Gastroesophageal sphincter (tissue), 3 donors: Measurements from ENCODE around the gene GRK4.

Experiments
- EP300 ChIP-seq: sonication (generic); formaldehyde crosslinking; IDR thresholded peaks from one replicate; pipeline ENCODE4 v1.6.1; 2017; ENCODE audit warnings: antibody characterized with exemption, mild to moderate bottlenecking
- POLR2A ChIP-seq, 2 donors: fragments of 450-650 bp; IDR thresholded peaks; one replicate each; pipeline ENCODE4 v1.6.1; 2017; ENCODE audit warnings: antibody characterized with exemption in 2 of 2, mild to moderate bottlenecking in 2 of 2, moderate library complexity in 1 of 2
- POLR2AphosphoS5 ChIP-seq: sonication (generic); formaldehyde crosslinking; IDR thresholded peaks from one replicate; pipeline ENCODE4 v1.6.1; 2017; ENCODE audit warnings: antibody characterized with exemption
- TF ChIP-seq, protein P1 (sequence below), 4 experiments: fragments of 200-600 bp in 2 of 4; fragments of 450-650 bp in 2 of 4; sonication (generic) in 1 of 4; IDR thresholded peaks; one replicate each; pipeline ENCODE4 v1.5.1; 2017 to 2019; ENCODE audit warnings: antibody characterized with exemption in 4 of 4, mild to moderate bottlenecking in 2 of 4, moderate library complexity in 2 of 4

DNA sequence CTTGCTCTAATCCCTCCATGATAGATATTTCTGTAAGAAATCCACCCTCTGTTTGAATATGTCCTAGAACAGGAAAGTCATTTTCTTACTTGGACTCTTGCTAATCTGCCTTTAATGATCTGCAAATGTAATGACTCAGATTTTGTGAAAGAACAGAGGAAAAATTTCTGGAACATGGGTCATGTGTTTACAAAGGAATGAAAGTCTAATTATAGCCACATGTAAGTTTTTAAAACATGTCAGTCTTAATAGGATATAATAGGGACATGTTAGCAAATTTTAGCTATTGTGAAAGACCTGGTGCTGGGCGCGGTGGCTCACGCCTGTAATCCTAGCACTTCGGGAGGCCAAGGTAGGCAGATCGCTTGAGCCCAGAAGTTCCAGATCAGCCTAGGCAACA is 47.6 kb downstream of the GRK4 start:
- TF ChIP-seq POLR2A (IDR thresholded peaks at IDR 0.05) (no peak), POLR2AphosphoS5 (peak; percentile 55), EP300 (no peak)
- TF ChIP-seq, protein P1, sequence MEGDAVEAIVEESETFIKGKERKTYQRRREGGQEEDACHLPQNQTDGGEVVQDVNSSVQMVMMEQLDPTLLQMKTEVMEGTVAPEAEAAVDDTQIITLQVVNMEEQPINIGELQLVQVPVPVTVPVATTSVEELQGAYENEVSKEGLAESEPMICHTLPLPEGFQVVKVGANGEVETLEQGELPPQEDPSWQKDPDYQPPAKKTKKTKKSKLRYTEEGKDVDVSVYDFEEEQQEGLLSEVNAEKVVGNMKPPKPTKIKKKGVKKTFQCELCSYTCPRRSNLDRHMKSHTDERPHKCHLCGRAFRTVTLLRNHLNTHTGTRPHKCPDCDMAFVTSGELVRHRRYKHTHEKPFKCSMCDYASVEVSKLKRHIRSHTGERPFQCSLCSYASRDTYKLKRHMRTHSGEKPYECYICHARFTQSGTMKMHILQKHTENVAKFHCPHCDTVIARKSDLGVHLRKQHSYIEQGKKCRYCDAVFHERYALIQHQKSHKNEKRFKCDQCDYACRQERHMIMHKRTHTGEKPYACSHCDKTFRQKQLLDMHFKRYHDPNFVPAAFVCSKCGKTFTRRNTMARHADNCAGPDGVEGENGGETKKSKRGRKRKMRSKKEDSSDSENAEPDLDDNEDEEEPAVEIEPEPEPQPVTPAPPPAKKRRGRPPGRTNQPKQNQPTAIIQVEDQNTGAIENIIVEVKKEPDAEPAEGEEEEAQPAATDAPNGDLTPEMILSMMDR (IDR thresholded peaks at IDR 0.05), result no peak
